Activated CD4-positive, alpha-beta T cell treated with anti-CD3 and anti-CD28 coated beads, Interleukin-2, amount 50 U/mL, for 1 hour (primary cell): Measurements from ENCODE around the gene HSFY2.
"Not testable (repeated sequence)": the region's sequence is repeated elsewhere in the genome, so short reads cannot be mapped to it uniquely, and the experiment has no call there.

Experiments used
- DNase-seq: peaks from one replicate; pipeline ENCODE4 v3.0.0-alpha.2; 2020

The HSFY2 gene

GRCh38 chrY:18773635-18774034, at the start of gene HSFY2:
TSS of gene HSFY2 (minus strand) at chrY:18773735. CDS start at chrY:18773618, 117 bp downstream.
- DNase-seq = not testable (repeated sequence)

- DNase-seq = not testable (repeated sequence)
These were observed 42.2 kb upstream of the HSFY2 start for GRCh38 chrY:18815751-18816150.

GRCh38 chrY:18788757-18789406, 15.3 kb upstream of the HSFY2 start:
- DNase-seq = not testable (repeated sequence)

GRCh38 chrY:18754077-18754476, 19.5 kb downstream of the HSFY2 start:
- DNase-seq = not testable (repeated sequence)

GRCh38 chrY:18753133-18753815, 20.3 kb downstream of the HSFY2 start:
- DNase-seq = not testable (repeated sequence)

- DNase-seq = not testable (repeated sequence)
These were observed 49.8 kb downstream of the HSFY2 start for GRCh38 chrY:18723714-18724113.
